Calu3 (cell line): ENCODE measurements around the gene ACOT2. TPM values are rescaled to one million over a fixed set of nuclear protein-coding genes. Genes with fewer than 3 reads are reported as not detected.
"Not testable (repeated sequence)": the region's sequence is repeated elsewhere in the genome, so short reads cannot be mapped to it uniquely, and the experiment has no call there.

Experiments
- BruUV-seq: library from RNA; stranded (reverse); fragments of 400-500 nt; replicated peaks from 2 replicates; lab custom pipeline; 2021; lab: Mats Ljungman, UMichigan
- CTCF ChIA-PET: fragments of 300-600 bp; sonication (Branson Sonifier 250); formaldehyde crosslinking; loops from one replicate; lab custom pipeline; 2022; ENCODE audit warnings: antibody characterized with exemption; lab: Charles Lee
- DNase-seq: peaks from one replicate; pipeline ENCODE4 v3.0.0; 2022
- H3K27ac Mint-ChIP-seq: one replicate; pipeline ENCODE4 v1.8.0; 2022; ENCODE audit warnings: mixed read lengths; ENCODE audit not compliant: unreplicated experiment
- H3K27me3 Mint-ChIP-seq: one replicate; pipeline ENCODE4 v1.8.0; 2022; ENCODE audit warnings: mixed read lengths; ENCODE audit not compliant: unreplicated experiment
- H3K36me3 Mint-ChIP-seq: one replicate; pipeline ENCODE4 v1.8.0; 2022; ENCODE audit warnings: mild to moderate bottlenecking, moderate library complexity, mixed read lengths; ENCODE audit not compliant: insufficient read depth, unreplicated experiment
- H3K4me1 Mint-ChIP-seq: one replicate; pipeline ENCODE4 v1.8.0; 2022; ENCODE audit warnings: mild to moderate bottlenecking, low read depth, mixed read lengths; ENCODE audit not compliant: unreplicated experiment
- H3K4me3 Mint-ChIP-seq: one replicate; pipeline ENCODE4 v1.8.0; 2022; ENCODE audit warnings: mild to moderate bottlenecking, low read depth, moderate library complexity, mixed read lengths; ENCODE audit not compliant: unreplicated experiment
- H3K9me3 Mint-ChIP-seq: one replicate; pipeline ENCODE4 v1.8.0; 2022; ENCODE audit warnings: low read depth, mixed read lengths; ENCODE audit not compliant: unreplicated experiment
- CTCF ChIP-seq: fragments of 200-600 bp; IDR thresholded peaks from one replicate; pipeline ENCODE4 v1.8.0; 2022; ENCODE audit warnings: antibody characterized with exemption; ENCODE audit not compliant: unreplicated experiment
- intact Hi-C: fragments of 100-400 bp; cut with micrococcal nuclease; formaldehyde crosslinking; loops from one replicate; pipeline ENCODE4 v1.10.0; 2022; ENCODE audit not compliant: unreplicated experiment
- total RNA-seq: library from RNA; stranded (reverse); gene quantifications from 2 replicates; pipeline ENCODE4 v1.2.3, GENCODE V29; 2022

The ACOT2 gene
- total RNA-seq, 1 experiment from 2014 or later: 18.5 TPM

GRCh38 chr14:73537244-73538045, 31.6 kb upstream of the ACOT2 start:
- H3K4me3 Mint-ChIP-seq, BruUV-seq, DNase-seq, H3K27me3 Mint-ChIP-seq, CTCF ChIA-PET, H3K36me3 Mint-ChIP-seq, intact Hi-C loops, H3K27ac Mint-ChIP-seq, H3K4me1 Mint-ChIP-seq, H3K9me3 Mint-ChIP-seq: not testable (repeated sequence)

GRCh38 chr14:73539017-73539416, 30.0 kb upstream of the ACOT2 start:
- H3K27ac Mint-ChIP-seq, H3K36me3 Mint-ChIP-seq, DNase-seq, intact Hi-C loops, CTCF ChIA-PET, H3K4me1 Mint-ChIP-seq, H3K9me3 Mint-ChIP-seq, H3K27me3 Mint-ChIP-seq, BruUV-seq, H3K4me3 Mint-ChIP-seq: not testable (repeated sequence)

- H3K4me3 Mint-ChIP-seq, H3K36me3 Mint-ChIP-seq, intact Hi-C loops, DNase-seq, H3K27me3 Mint-ChIP-seq, H3K27ac Mint-ChIP-seq, BruUV-seq, H3K9me3 Mint-ChIP-seq, CTCF ChIA-PET, H3K4me1 Mint-ChIP-seq: not testable (repeated sequence)
Measured at GRCh38 chr14:73542961-73543360, 26.1 kb upstream of the ACOT2 start.

GRCh38 chr14:73545353-73545752, 23.7 kb upstream of the ACOT2 start:
- intact Hi-C loops, CTCF ChIA-PET, H3K4me3 Mint-ChIP-seq, H3K27ac Mint-ChIP-seq, H3K4me1 Mint-ChIP-seq, BruUV-seq, H3K36me3 Mint-ChIP-seq, DNase-seq, H3K9me3 Mint-ChIP-seq, H3K27me3 Mint-ChIP-seq: not testable (repeated sequence)

GRCh38 chr14:73549097-73549496, 19.9 kb upstream of the ACOT2 start:
- H3K27me3 Mint-ChIP-seq, H3K9me3 Mint-ChIP-seq, H3K4me1 Mint-ChIP-seq: not testable (repeated sequence)

GRCh38 chr14:73549889-73550524, 19.0 kb upstream of the ACOT2 start:
- intact Hi-C loops, BruUV-seq, H3K4me3 Mint-ChIP-seq, H3K36me3 Mint-ChIP-seq, CTCF ChIA-PET, H3K27ac Mint-ChIP-seq, H3K9me3 Mint-ChIP-seq, H3K27me3 Mint-ChIP-seq, DNase-seq, H3K4me1 Mint-ChIP-seq: not testable (repeated sequence)

More at GRCh38 chr14:73549097-73549496, 19.9 kb upstream of the ACOT2 start:
- DNase-seq, CTCF ChIA-PET, H3K4me3 Mint-ChIP-seq, H3K36me3 Mint-ChIP-seq, intact Hi-C loops, BruUV-seq, H3K27ac Mint-ChIP-seq: not testable (repeated sequence)

- no peaks in the 10 kb centered on the region for H3K27me3 Mint-ChIP-seq
- H3K27ac Mint-ChIP-seq: no peak overlapping the region
- H3K36me3 Mint-ChIP-seq: no peaks in the 10 kb centered on the region
- intact Hi-C loops: no loop called here
- H3K4me3 Mint-ChIP-seq: no peak overlapping the region
- CTCF ChIA-PET: no interaction called here
- H3K9me3 Mint-ChIP-seq: no peaks in the 10 kb centered on the region
- TF ChIP-seq CTCF: no peak
- no peak for DNase-seq
- BruUV-seq: no TSS peak
- no peaks in the 10 kb centered on the region for H3K4me1 Mint-ChIP-seq
Measured at GRCh38 chr14:73553845-73554244, 15.2 kb upstream of the ACOT2 start.

- H3K27ac Mint-ChIP-seq, H3K4me3 Mint-ChIP-seq, CTCF ChIA-PET, DNase-seq, intact Hi-C loops, H3K27me3 Mint-ChIP-seq, BruUV-seq, H3K4me1 Mint-ChIP-seq, H3K36me3 Mint-ChIP-seq, H3K9me3 Mint-ChIP-seq: not testable (repeated sequence)
Measured at GRCh38 chr14:73557201-73557600, 11.8 kb upstream of the ACOT2 start.

- H3K4me1 Mint-ChIP-seq, H3K4me3 Mint-ChIP-seq, H3K27me3 Mint-ChIP-seq, CTCF ChIA-PET, intact Hi-C loops, H3K9me3 Mint-ChIP-seq, DNase-seq, BruUV-seq, H3K36me3 Mint-ChIP-seq, H3K27ac Mint-ChIP-seq: not testable (repeated sequence)
Measured at GRCh38 chr14:73558238-73558637, 10.8 kb upstream of the ACOT2 start.
